Measurements from ENCODE around the gene FAM76A. TPM values are rescaled to one million over a fixed set of nuclear protein-coding genes. Genes with fewer than 3 reads are reported as not detected.

Gene FAM76A
- total and polyA plus RNA-seq, 9 of the 15 experiments (the other 6 are each of a cell fraction or from before 2014, with no cell fraction given): 9.5 to 14.6 (median 11.4) TPM

- no peak for ATAC-seq
- Histone ChIP-seq H3K4me1 (replicated peaks in 1 of 2; ENCODE audit: control insufficient read depth in 2 of 2, insufficient read depth in 2 of 2, low read length in 2 of 2) (peaks cover 7 to 18% of the 10 kb centered on the region in 2 experiments), H3K9me1 (ENCODE audit: control insufficient read depth, insufficient read depth, low read length) (peaks cover 5% of the 10 kb centered on the region), H2AFZ (ENCODE audit: low read depth, low read length) (no peak overlapping the region), H3K36me3 (ENCODE audit: control insufficient read depth, insufficient read depth, low read length) (peaks cover 22% of the 10 kb centered on the region), H3K27ac (ENCODE audit: extremely low read depth, low read depth, low read length) (no peak overlapping the region), H3K9me3 (replicated peaks; ENCODE audit: control insufficient read depth, insufficient read depth, low read depth, low read length) (peaks cover 3% of the 10 kb centered on the region; the same call in 1 of the 2 replicates), H4K20me1 (replicated peaks; ENCODE audit: control insufficient read depth, insufficient read depth, low read length) (peaks cover 6% of the 10 kb centered on the region; the same call in 1 of the 2 replicates), H3K4me3 (no peak overlapping the region), H3K27me3 (ENCODE audit: control insufficient read depth in 2 of 2, insufficient read depth in 2 of 2, low read length in 2 of 2) (no peaks in the 10 kb centered on the region), H3K9ac (ENCODE audit: insufficient read depth in 1 of 2, low read depth in 2 of 2, low read length in 2 of 2) (no peak overlapping the region), H3K79me2 (ENCODE audit: control insufficient read depth, insufficient read depth, low read length) (peaks cover 27% of the 10 kb centered on the region), H3K4me2 (ENCODE audit: insufficient read depth, low read length) (no peak overlapping the region)
- no peak for FAIRE-seq
- ChIA-PET POLR2A (no interaction called here), CTCF (ENCODE audit: low intra/inter-chr PET ratio) (no interaction called here)
- no peak for DNase-seq (ENCODE audit: extremely low read depth in 1 of 4, low spot score in 3 of 4)
- in situ Hi-C loops (cut with MboI) (no loop called here), intact Hi-C loops (cut with micrococcal nuclease) (no loop called here)
- TF ChIP-seq ZKSCAN3 (CRISPR knock-in tag; IDR thresholded peaks at IDR 0.05): no peak
- no peak for TF ChIP-seq IRF1 (CRISPR knock-in tag; IDR thresholded peaks at IDR 0.05; ENCODE audit: borderline replicate concordance)
- no peak for TF ChIP-seq ZNF274 (IDR thresholded peaks at IDR 0.05; ENCODE audit: borderline replicate concordance, low read depth, low read length)
- no peak for TF ChIP-seq ESRRA (IDR thresholded peaks at IDR 0.05; ENCODE audit: borderline replicate concordance, low read depth)
- TF ChIP-seq ZNF561 (CRISPR knock-in tag; conservative IDR thresholded peaks at IDR 0.05): no peak
- no peak for TF ChIP-seq BACH1 (tag; IDR thresholded peaks at IDR 0.05)
- TF ChIP-seq SRSF9 (IDR thresholded peaks at IDR 0.05; ENCODE audit: borderline replicate concordance, low read depth, low read length): no peak
- no peak for TF ChIP-seq KDM5B (IDR thresholded peaks at IDR 0.05; ENCODE audit: insufficient replicate concordance, low read depth, low read length)
- no peak for TF ChIP-seq IRF9 (tag; IDR thresholded peaks at IDR 0.05)
- TF ChIP-seq MAX (CRISPR knock-in tag; IDR thresholded peaks at IDR 0.05): no peak
- BruUV-seq (replicated peaks): no TSS peak
Observed at GRCh38 chr1:27787895-27788294, 62.1 kb downstream of the FAM76A start.

Measured in K562 (cell line).